GM12878 (cell line): ENCODE measurements around the gene DMBX1. TPM values are rescaled to one million over a fixed set of nuclear protein-coding genes. Genes with fewer than 3 reads are reported as not detected.

Source experiments
- ATAC-seq: fragments of 200-7000 bp; cut with Tn5 transposase; 3 replicates; pipeline ENCODE4 v1.9.1; 2020; ENCODE audit warnings: mild to moderate bottlenecking, moderate library complexity
- BruUV-seq: library from RNA; stranded (reverse); fragments of 400-500 nt; replicated peaks from 2 replicates; lab custom pipeline; 2021; lab: Mats Ljungman, UMichigan
- CTCF ChIA-PET: fragments of 300-600 bp; sonication (Branson Sonifier 250); formaldehyde crosslinking; extraction: SDS; loops from one replicate; lab custom pipeline; 2021; ENCODE audit warnings: inconsistent platforms; lab: Yijun Ruan, JAX
- POLR2A ChIA-PET: fragments of 350-600 bp; formaldehyde crosslinking; extraction: SDS; loops from one replicate; lab custom pipeline; 2021; ENCODE audit warnings: inconsistent platforms; lab: Charles Lee
- RAD21 ChIA-PET: fragments of 300-600 bp; sonication (Branson Sonifier 250); formaldehyde crosslinking; loops from one replicate; lab custom pipeline; 2023; ENCODE audit warnings: antibody characterized with exemption; ENCODE audit not compliant: unreplicated experiment; lab: Charles Lee
- SMC1A ChIA-PET: fragments of 300-600 bp; sonication (Branson Sonifier 250); formaldehyde crosslinking; loops from one replicate; lab custom pipeline; 2023; ENCODE audit not compliant: unreplicated experiment, uncharacterized antibody; lab: Charles Lee
- DNase-seq: peaks from one replicate; pipeline ENCODE4 v3.0.0-alpha.2; 2011; ENCODE audit warnings: low read depth, low spot score
- FAIRE-seq: peaks from 3 replicates; lab custom pipeline; 2011; peaks lifted over from hg19 to GRCh38; lab: Jason Lieb, UNC
- H2AFZ ChIP-seq: 2 replicates; pipeline ENCODE4 v1.6.0; 2011; ENCODE audit warnings: low read depth, low read length, control low read depth; ENCODE audit not compliant: control insufficient read depth
- H3K27ac ChIP-seq: 2 replicates; pipeline ENCODE4 v1.5.1; 2011; ENCODE audit warnings: control low read depth; ENCODE audit not compliant: control insufficient read depth, insufficient read depth
- H3K27me3 ChIP-seq, 2 experiments: replicated peaks in 1 of 2; 2 replicates each; pipeline versions ENCODE4 v1.6.0 to v1.6.1; 2011; ENCODE audit warnings: low read length in 1 of 2; ENCODE audit not compliant: control insufficient read depth in 2 of 2, insufficient read depth in 2 of 2
- H3K36me3 ChIP-seq, 2 experiments: 2 replicates each; pipeline ENCODE4 v1.5.1; 2011; ENCODE audit warnings: low read length in 1 of 2; ENCODE audit not compliant: control insufficient read depth in 2 of 2, insufficient read depth in 2 of 2
- H3K4me1 ChIP-seq: 2 replicates; pipeline ENCODE4 v1.6.1; 2011; ENCODE audit warnings: mild to moderate bottlenecking, low read length, moderate library complexity, mixed read lengths; ENCODE audit not compliant: control insufficient read depth, insufficient read depth
- H3K4me2 ChIP-seq: 2 replicates; pipeline ENCODE4 v1.6.0; 2011; ENCODE audit warnings: control low read depth; ENCODE audit not compliant: control insufficient read depth, insufficient read depth
- H3K4me3 ChIP-seq: fragments of 200-600 bp; sonication (generic); 2 replicates; pipeline ENCODE4 v1.5.1; 2016
- H3K79me2 ChIP-seq: 2 replicates; pipeline ENCODE4 v1.6.0; 2011; ENCODE audit warnings: low read length; ENCODE audit not compliant: control insufficient read depth, insufficient read depth
- H3K9ac ChIP-seq: 2 replicates; pipeline ENCODE4 v1.8.0; 2011; ENCODE audit warnings: low read length, control low read depth, mixed read lengths; ENCODE audit not compliant: control insufficient read depth, insufficient read depth
- H3K9me3 ChIP-seq: replicated peaks from 3 replicates; pipeline ENCODE4 v1.5.1; 2011; ENCODE audit warnings: mild to moderate bottlenecking, low read length; ENCODE audit not compliant: control insufficient read depth, insufficient read depth
- H4K20me1 ChIP-seq: 2 replicates; pipeline ENCODE4 v1.6.0; 2011; ENCODE audit not compliant: control insufficient read depth, insufficient read depth
- CREM ChIP-seq: IDR thresholded peaks from 2 replicates; pipeline ENCODE4 v1.6.1; 2014; ENCODE audit warnings: antibody characterized with exemption, low read depth
- HCFC1 ChIP-seq: fragments of 150-350 bp; IDR thresholded peaks from 2 replicates; pipeline ENCODE4 v1.6.1; 2014; ENCODE audit warnings: low read length
- HDAC2 ChIP-seq: fragments of 200-600 bp; sonication (generic); IDR thresholded peaks from 2 replicates; pipeline ENCODE4 v1.6.1; 2017
- HDAC6 ChIP-seq: fragments of 200-600 bp; sonication (generic); IDR thresholded peaks from one replicate; pipeline ENCODE4 v1.8.0; 2017; ENCODE audit warnings: antibody characterized with exemption; ENCODE audit not compliant: unreplicated experiment
- IRF4 ChIP-seq: IDR thresholded peaks from 2 replicates; pipeline ENCODE4 v1.6.1; 2011; ENCODE audit warnings: low read depth, low read length
- NBN ChIP-seq: fragments of 450-650 bp; IDR thresholded peaks from 2 replicates; pipeline ENCODE4 v1.6.1; 2016
- NR2C1 ChIP-seq: fragments of 450-650 bp; IDR thresholded peaks from 2 replicates; pipeline ENCODE4 v1.6.1; 2017; ENCODE audit warnings: antibody characterized with exemption, mild to moderate bottlenecking, moderate library complexity
- NR2F1 ChIP-seq: fragments of 450-650 bp; conservative IDR thresholded peaks from 2 replicates; pipeline ENCODE4 v1.6.1; 2017; ENCODE audit warnings: mild to moderate bottlenecking
- PRDM15 ChIP-seq: fragments of 450-650 bp; formaldehyde crosslinking; IDR thresholded peaks from 2 replicates; pipeline ENCODE4 v1.4.0; 2020; ENCODE audit warnings: mild to moderate bottlenecking, moderate library complexity
- RAD21 ChIP-seq: IDR thresholded peaks from 2 replicates; pipeline ENCODE4 v1.6.1; 2011; ENCODE audit warnings: mild to moderate bottlenecking, low read depth, low read length, moderate library complexity; ENCODE audit not compliant: insufficient read depth
- SMAD1 ChIP-seq: fragments of 450-650 bp; IDR thresholded peaks from 2 replicates; pipeline ENCODE4 v1.6.1; 2018; ENCODE audit warnings: mild to moderate bottlenecking, low read depth; ENCODE audit not compliant: partially characterized antibody
- SMAD5 ChIP-seq: IDR thresholded peaks from 2 replicates; pipeline ENCODE4 v1.6.1; 2016; ENCODE audit warnings: antibody characterized with exemption, low read depth
- SMARCA5 ChIP-seq: fragments of 450-650 bp; IDR thresholded peaks from 2 replicates; pipeline ENCODE4 v1.6.1; 2017; ENCODE audit warnings: mild to moderate bottlenecking
- STAT1 ChIP-seq: fragments of 450-650 bp; conservative IDR thresholded peaks from 2 replicates; pipeline ENCODE4 v1.6.1; 2014; ENCODE audit warnings: antibody characterized with exemption, mild to moderate bottlenecking
- SUZ12 ChIP-seq: fragments of 200-600 bp; sonication (generic); IDR thresholded peaks from one replicate; pipeline ENCODE4 v1.6.1; 2018; ENCODE audit warnings: antibody characterized with exemption, mild to moderate bottlenecking; ENCODE audit not compliant: unreplicated experiment
- ZBED1 ChIP-seq: IDR thresholded peaks from 2 replicates; pipeline ENCODE4 v1.6.1; 2016; ENCODE audit warnings: borderline replicate concordance
- ZNF207 ChIP-seq: fragments of 450-650 bp; IDR thresholded peaks from 2 replicates; pipeline ENCODE4 v1.6.1; 2014; ENCODE audit warnings: antibody characterized with exemption, mild to moderate bottlenecking, borderline replicate concordance
- WGBS: methylation state at CpG from one replicate; pipeline ENCODE4 v1.1.6; 2016; ENCODE audit warnings: low lambda C conversion rate; ENCODE audit not compliant: insufficient replicate concordance, insufficient coverage; ENCODE audit errors: missing lambda C conversion rate; 5-methylcytosine and 5-hydroxymethylcytosine counted together
- in situ Hi-C: fragments of 300-500 bp; cut with MboI; formaldehyde crosslinking; loops from 9 replicates; pipeline ENCODE4 v1.14.3; 2018; ENCODE audit warnings: mixed read lengths
- intact Hi-C: fragments of 100-400 bp; cut with micrococcal nuclease; formaldehyde crosslinking; loops from one replicate; pipeline ENCODE4 v1.14.2; 2022; ENCODE audit not compliant: unreplicated experiment
- polyA plus RNA-seq, 11 experiments: library from polyadenylated mRNA; depleted of rRNA in 4 of 11; unstranded in 6 of 11; stranded (reverse) in 5 of 11; fragments of >200 nt; fragmentation: Nextera tagmentation in 4 of 11; fragmentation: Illumina TruSeq in 1 of 11; extraction: Ambion mirVana in 4 of 11; extraction: Trizol in 1 of 11; gene quantifications; 1 replicate in 1 of 11; 2 replicates in 10 of 11; pipeline versions ENCODE4 v1.2.1 to v1.2.3, GENCODE V29; 2011 to 2016; ENCODE audit warnings: inconsistent platforms in 2 of 11, missing spikeins in 2 of 11, low read depth in 1 of 11
- total RNA-seq, 4 experiments: library from RNA; depleted of rRNA in 3 of 4; stranded (reverse); fragments of >200 nt in 3 of 4; fragmentation: Illumina TruSeq in 1 of 4; extraction: Trizol in 1 of 4; gene quantifications; 2 replicates each; pipeline versions ENCODE4 v1.2.1 to v1.2.3, GENCODE V29; 2013 to 2021
- TF ChIP-seq, protein P1 (sequence below): fragments of 450-650 bp; IDR thresholded peaks from 2 replicates; pipeline ENCODE4 v1.6.1; 2017; ENCODE audit warnings: borderline replicate concordance
- TF ChIP-seq, protein P2 (sequence below): IDR thresholded peaks from 2 replicates; pipeline ENCODE4 v1.6.1; 2011; ENCODE audit warnings: borderline replicate concordance, low read depth, mild to moderate bottlenecking, moderate library complexity, mixed read lengths, low read length; ENCODE audit not compliant: insufficient read depth; ENCODE audit errors: extremely low read length

Gene DMBX1
- total and polyA plus RNA-seq, 10 of the 15 experiments (the other 5 are each of a cell fraction or from before 2014, with no cell fraction given), result 0.03 TPM; not detected in 9

GRCh38 chr1:46449223-46450159, 40.1 kb upstream of the DMBX1 start:
- in situ Hi-C loops, result loop anchor here (5.0 kb wide), 1 partner anchor 78 kb away; no protein-coding TSS in a partner anchor
- H3K9me3 ChIP-seq, result no peaks in the 10 kb centered on the region
- SMC1A ChIA-PET, result interaction anchor here (0.6 to 0.7 kb wide), 2 partner anchors 27 to 220 kb away, joined by 3 read pairs; no protein-coding TSS in a partner anchor
- BruUV-seq, result no TSS peak
- CTCF ChIA-PET, result interaction anchor here (0.6 to 1.8 kb wide), 8 partner anchors 10 to 1110 kb away, joined by 3 to 9 read pairs (median 3); a partner anchor contains a TSS
- WGBS, result 10% methylated on average over 6 of the region's 6 CpGs
- H3K4me1 ChIP-seq, result no peaks in the 10 kb centered on the region
- FAIRE-seq (no peak), DNase-seq (no peak), ATAC-seq (no peak)
- H3K36me3 ChIP-seq, result no peaks in the 10 kb centered on the region
- no peak overlapping the region for H3K4me2 ChIP-seq
- H2AFZ ChIP-seq, result no peak overlapping the region
- H3K27me3 ChIP-seq, result peaks cover 7 to 21% of the 10 kb centered on the region in 2 experiments
- H3K9ac ChIP-seq, result no peak overlapping the region
- RAD21 ChIA-PET, result interaction anchor here (0.6 to 1.5 kb wide), 2 partner anchors 77 to 80 kb away, joined by 3 to 8 read pairs; no protein-coding TSS in a partner anchor
- intact Hi-C loops, result no loop called here
- POLR2A ChIA-PET, result no interaction called here
- no peaks in the 10 kb centered on the region for H4K20me1 ChIP-seq
- no peak overlapping the region for H3K4me3 ChIP-seq
- H3K79me2 ChIP-seq, result no peaks in the 10 kb centered on the region
- H3K27ac ChIP-seq, result no peak overlapping the region
- TF ChIP-seq CREM, result no peak
- no peak for TF ChIP-seq NR2C1
- no peak for TF ChIP-seq IRF4
- no peak for TF ChIP-seq STAT1
- no peak for TF ChIP-seq HCFC1
- no peak for TF ChIP-seq NR2F1
- no peak for TF ChIP-seq SMAD1
- no peak for TF ChIP-seq SMARCA5
- no peak for TF ChIP-seq HDAC2
- no peak for TF ChIP-seq ZBED1
- no peak for TF ChIP-seq NBN
- TF ChIP-seq PRDM15, result no peak
- TF ChIP-seq ZNF207, result no peak
- TF ChIP-seq RAD21, result no peak
- no peak for TF ChIP-seq HDAC6
- TF ChIP-seq SUZ12, result no peak
- TF ChIP-seq, protein P1, sequence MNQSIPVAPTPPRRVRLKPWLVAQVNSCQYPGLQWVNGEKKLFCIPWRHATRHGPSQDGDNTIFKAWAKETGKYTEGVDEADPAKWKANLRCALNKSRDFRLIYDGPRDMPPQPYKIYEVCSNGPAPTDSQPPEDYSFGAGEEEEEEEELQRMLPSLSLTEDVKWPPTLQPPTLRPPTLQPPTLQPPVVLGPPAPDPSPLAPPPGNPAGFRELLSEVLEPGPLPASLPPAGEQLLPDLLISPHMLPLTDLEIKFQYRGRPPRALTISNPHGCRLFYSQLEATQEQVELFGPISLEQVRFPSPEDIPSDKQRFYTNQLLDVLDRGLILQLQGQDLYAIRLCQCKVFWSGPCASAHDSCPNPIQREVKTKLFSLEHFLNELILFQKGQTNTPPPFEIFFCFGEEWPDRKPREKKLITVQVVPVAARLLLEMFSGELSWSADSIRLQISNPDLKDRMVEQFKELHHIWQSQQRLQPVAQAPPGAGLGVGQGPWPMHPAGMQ, result no peak
- TF ChIP-seq SMAD5, result no peak
- TF ChIP-seq, protein P2, sequence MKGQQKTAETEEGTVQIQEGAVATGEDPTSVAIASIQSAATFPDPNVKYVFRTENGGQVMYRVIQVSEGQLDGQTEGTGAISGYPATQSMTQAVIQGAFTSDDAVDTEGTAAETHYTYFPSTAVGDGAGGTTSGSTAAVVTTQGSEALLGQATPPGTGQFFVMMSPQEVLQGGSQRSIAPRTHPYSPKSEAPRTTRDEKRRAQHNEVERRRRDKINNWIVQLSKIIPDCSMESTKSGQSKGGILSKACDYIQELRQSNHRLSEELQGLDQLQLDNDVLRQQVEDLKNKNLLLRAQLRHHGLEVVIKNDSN, result no peak
